ENCODE measurements around the gene CLMP.

CLMP gene

GRCh38 chr11:123073343-123074057 is 121.5 kb downstream of the CLMP start:
- no peak for DNase-seq

GRCh38 chr11:123072762-123073161 is 122.3 kb downstream of the CLMP start:
- DNase-seq, result no peak

- DNase-seq, result no peak
Measured at GRCh38 chr11:123072332-123072761, 122.7 kb downstream of the CLMP start.

- peak; percentile 36 for DNase-seq
Measured at GRCh38 chr11:123069908-123070821, 124.9 kb downstream of the CLMP start.

- DNase-seq, result no peak
Measured at GRCh38 chr11:123065621-123066020, 129.4 kb downstream of the CLMP start.

- peak; percentile 42 for DNase-seq
Measured at GRCh38 chr11:123063826-123064657, 131.0 kb downstream of the CLMP start.

GRCh38 chr11:123062892-123063825 is 131.9 kb downstream of the CLMP start:
- peak; percentile 79 for DNase-seq

GRCh38 chr11:123062158-123062891 is 132.7 kb downstream of the CLMP start:
- peak; percentile 99 for DNase-seq

GRCh38 chr11:123061403-123062157 is 133.5 kb downstream of the CLMP start, which contains the start of gene HSPA8:
HSPA8 (minus strand) TSS chr11:123062136; CDS start chr11:123061324, 812 bp downstream.
- DNase-seq, result peak; percentile 88

GRCh38 chr11:123060277-123061000 is 134.6 kb downstream of the CLMP start:
- DNase-seq, result peak; percentile 27

- DNase-seq, result peak; percentile 13
Measured at GRCh38 chr11:123059041-123059920, 135.8 kb downstream of the CLMP start.

GRCh38 chr11:123057661-123058305 is 137.3 kb downstream of the CLMP start:
- DNase-seq, result no peak

- peak; percentile 23 for DNase-seq
Measured at GRCh38 chr11:123056835-123057491, 138.1 kb downstream of the CLMP start.

GRCh38 chr11:123055191-123055901 is 139.7 kb downstream of the CLMP start:
- peak; percentile 35 for DNase-seq

- peak; percentile 96 for DNase-seq
Measured at GRCh38 chr11:123054301-123055065, 140.6 kb downstream of the CLMP start.
